HG03342 (cell line): ENCODE results near the gene LSAMP.
"Not testable (repeated sequence)": the region's sequence is repeated elsewhere in the genome, so short reads cannot be mapped to it uniquely, and the experiment has no call there.

Experiments
- ATAC-seq: cut with Tn5 transposase; IDR thresholded peaks from one replicate; pipeline ENCODE4 v1.9.1; 2021; ENCODE audit warnings: mild to moderate bottlenecking, moderate library complexity; ENCODE audit not compliant: unreplicated experiment

The LSAMP gene

GRCh38 chr3:116127464-116127863 is 317.8 kb downstream of the LSAMP start:
- ATAC-seq = no peak

GRCh38 chr3:116124166-116124565 is 321.1 kb downstream of the LSAMP start:
- ATAC-seq = no peak

GRCh38 chr3:116118475-116119169 is 326.7 kb downstream of the LSAMP start:
- ATAC-seq = no peak

- ATAC-seq = no peak
Measured at GRCh38 chr3:116114586-116114985, 330.7 kb downstream of the LSAMP start.

GRCh38 chr3:116112696-116113095 is 332.6 kb downstream of the LSAMP start:
- ATAC-seq = no peak

GRCh38 chr3:116111765-116112164 is 333.5 kb downstream of the LSAMP start:
- ATAC-seq = no peak

GRCh38 chr3:116103868-116104530 is 341.3 kb downstream of the LSAMP start:
- no peak for ATAC-seq

- ATAC-seq = no peak
Measured at GRCh38 chr3:116102037-116102436, 343.2 kb downstream of the LSAMP start.

GRCh38 chr3:116097226-116097625 is 348.1 kb downstream of the LSAMP start:
- no peak for ATAC-seq

- no peak for ATAC-seq
Measured at GRCh38 chr3:116096631-116097030, 348.7 kb downstream of the LSAMP start.

GRCh38 chr3:116093374-116093773 is 351.9 kb downstream of the LSAMP start:
- ATAC-seq = no peak

- no peak for ATAC-seq
Measured at GRCh38 chr3:116087426-116087825, 357.9 kb downstream of the LSAMP start.

- no peak for ATAC-seq
Measured at GRCh38 chr3:116084999-116085791, 360.1 kb downstream of the LSAMP start.

- no peak for ATAC-seq
Measured at GRCh38 chr3:116083683-116084082, 361.6 kb downstream of the LSAMP start.

- ATAC-seq = no peak
Measured at GRCh38 chr3:116078561-116078960, 366.7 kb downstream of the LSAMP start.

- no peak for ATAC-seq
Measured at GRCh38 chr3:116077557-116077956, 367.7 kb downstream of the LSAMP start.

- no peak for ATAC-seq
Measured at GRCh38 chr3:116077059-116077458, 368.2 kb downstream of the LSAMP start.

- not testable (repeated sequence) for ATAC-seq
Measured at GRCh38 chr3:116070516-116071278, 374.6 kb downstream of the LSAMP start.

GRCh38 chr3:116070061-116070460 is 375.2 kb downstream of the LSAMP start:
- ATAC-seq = no peak

GRCh38 chr3:116069024-116069423 is 376.3 kb downstream of the LSAMP start:
- no peak for ATAC-seq

- ATAC-seq = peak; percentile 91
Measured at GRCh38 chr3:116067326-116067725, 378.0 kb downstream of the LSAMP start.
